ENCODE data around the gene GM2A.
"Not testable (repeated sequence)": the region's sequence is repeated elsewhere in the genome, so short reads cannot be mapped to it uniquely, and the experiment has no call there.

GM2A gene

GRCh38 chr5:151227918-151228447 is 25.0 kb upstream of the GM2A start:
- no peak for DNase-seq (ENCODE audit: low read depth in 2 of 2)

- DNase-seq (ENCODE audit: low read depth in 2 of 2): no peak
These were observed 24.0 kb upstream of the GM2A start for GRCh38 chr5:151228986-151229385.

GRCh38 chr5:151230048-151230680 is 22.8 kb upstream of the GM2A start:
- DNase-seq (ENCODE audit: low read depth in 2 of 2): no peak

- DNase-seq (ENCODE audit: low read depth in 2 of 2): no peak
These were observed 21.6 kb upstream of the GM2A start for GRCh38 chr5:151231359-151231758.

- DNase-seq (ENCODE audit: low read depth in 2 of 2): no peak
These were observed 19.3 kb upstream of the GM2A start for GRCh38 chr5:151233616-151234085.

GRCh38 chr5:151234476-151235238 is 18.3 kb upstream of the GM2A start:
- DNase-seq (ENCODE audit: low read depth in 2 of 2): no peak

DNA sequence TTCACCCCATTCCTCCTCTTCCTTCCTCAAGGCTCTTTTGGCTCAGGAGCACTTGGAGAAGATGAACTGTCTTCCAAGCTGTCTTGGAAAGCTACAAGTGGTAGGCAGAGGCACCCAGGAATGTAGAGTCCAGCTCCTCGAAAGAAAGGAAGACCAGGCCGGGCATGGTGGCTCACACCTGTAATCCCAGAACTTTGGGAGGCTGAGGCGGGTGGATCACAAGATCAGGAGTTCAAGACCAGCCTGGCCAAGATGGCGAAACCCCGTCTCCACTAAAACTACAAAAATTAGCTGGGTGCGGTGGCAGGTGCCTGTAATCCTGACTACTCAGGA is 17.8 kb upstream of the GM2A start:
- DNase-seq (ENCODE audit: low read depth in 2 of 2): not testable (repeated sequence)

DNA sequence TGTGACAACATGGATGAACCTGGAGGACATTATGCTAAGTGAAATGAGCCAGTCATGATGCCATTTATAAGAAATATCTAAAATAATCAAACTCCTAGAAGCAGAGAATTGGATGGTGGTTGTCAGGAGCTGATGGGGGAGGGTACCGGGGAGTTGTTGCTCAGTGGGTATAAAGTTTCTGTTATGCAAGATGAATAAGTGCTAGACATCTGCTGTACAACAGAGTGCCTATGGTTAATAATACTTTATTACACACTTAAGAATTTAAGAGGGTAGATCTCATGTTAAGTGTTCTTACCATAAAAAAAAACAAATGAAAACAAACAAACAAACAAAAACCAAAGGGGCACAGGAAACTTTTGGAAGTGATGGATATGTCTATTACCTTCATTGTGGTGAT is 16.1 kb upstream of the GM2A start:
- no peak for DNase-seq (ENCODE audit: low read depth in 2 of 2)

GRCh38 chr5:151237685-151238084 is 15.3 kb upstream of the GM2A start:
- DNase-seq (ENCODE audit: low read depth in 2 of 2): no peak

DNA sequence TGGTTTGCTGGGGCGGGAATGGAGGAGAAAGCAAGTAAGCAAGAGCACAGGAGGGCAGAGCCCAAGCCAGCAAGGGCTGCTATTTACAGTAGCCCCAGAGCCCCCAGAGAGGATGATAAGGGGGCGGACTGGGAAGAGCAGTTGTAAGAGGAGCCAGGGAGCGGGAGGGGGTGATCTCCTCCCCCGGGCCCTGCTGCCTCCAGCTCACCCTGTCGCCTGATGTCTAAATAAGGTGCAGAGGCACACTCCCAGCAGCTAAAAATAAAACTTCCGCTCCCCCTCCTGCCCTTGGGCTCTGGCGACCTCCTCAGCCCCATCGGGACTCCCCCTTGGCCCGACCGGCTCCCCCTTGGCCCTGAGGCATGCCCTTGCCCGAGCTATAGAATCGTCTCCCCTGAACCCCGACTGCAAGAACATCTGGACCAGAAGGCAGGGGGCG is 14.7 kb upstream of the GM2A start:
- no peak for DNase-seq (ENCODE audit: low read depth in 2 of 2)

GRCh38 chr5:151239237-151239861 is 13.6 kb upstream of the GM2A start:
- peak; percentile 49 to 60 for DNase-seq (ENCODE audit: low read depth in 2 of 2)

DNA sequence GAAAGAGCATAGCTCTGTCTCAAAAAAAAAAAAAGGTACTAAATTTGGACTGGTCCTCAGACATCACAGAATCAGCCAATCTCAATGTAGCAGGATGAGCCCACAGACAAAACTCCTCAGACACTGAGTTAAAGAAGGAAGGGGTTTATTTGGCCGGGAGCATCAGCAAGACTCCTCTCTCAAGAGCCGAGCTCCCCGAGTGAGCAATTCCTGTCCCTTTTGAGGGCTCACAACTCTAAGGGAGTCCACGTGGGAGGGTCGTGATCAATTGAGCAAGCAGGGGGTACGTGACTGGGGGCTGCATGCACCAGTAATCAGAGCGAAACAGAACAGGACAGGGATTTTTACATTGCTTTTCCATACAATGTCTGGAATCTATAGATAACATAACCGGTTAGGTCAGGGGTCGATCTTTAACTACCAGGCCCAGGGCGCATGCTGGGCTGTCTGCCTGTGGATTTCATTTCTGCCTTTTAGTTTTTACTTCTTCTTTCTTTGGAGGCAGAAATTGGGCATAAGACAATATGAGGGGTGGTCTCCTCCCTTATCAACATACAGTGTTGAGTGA is 12.6 kb upstream of the GM2A start:
- not testable (repeated sequence) for DNase-seq (ENCODE audit: low read depth in 2 of 2)

- DNase-seq (ENCODE audit: low read depth in 2 of 2): no peak
These were observed 11.9 kb upstream of the GM2A start for GRCh38 chr5:151240924-151241635.

GRCh38 chr5:151243127-151243526 is 9.9 kb upstream of the GM2A start:
- no peak for DNase-seq (ENCODE audit: low read depth in 2 of 2)

- DNase-seq (ENCODE audit: low read depth in 2 of 2): no peak
These were observed 9.4 kb upstream of the GM2A start for GRCh38 chr5:151243564-151243963.

DNA sequence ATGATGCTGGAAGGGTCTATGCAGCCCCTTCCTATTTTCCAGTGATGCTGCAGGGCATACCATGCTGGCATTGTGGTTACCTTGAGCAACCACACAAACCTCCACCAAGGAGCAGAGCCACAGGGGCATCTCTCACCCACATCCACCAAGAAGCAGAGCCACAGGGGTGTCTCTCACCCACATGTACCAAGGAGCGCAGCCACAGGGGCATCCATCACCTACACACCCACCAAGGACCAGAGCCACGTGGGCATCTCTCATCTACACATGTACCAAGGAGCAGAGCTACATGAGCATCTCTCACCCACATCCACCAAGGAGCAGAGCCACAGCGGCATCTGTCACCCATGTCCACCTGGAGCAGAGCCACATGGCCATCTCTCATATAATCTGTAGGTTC is 8.8 kb upstream of the GM2A start:
- DNase-seq (ENCODE audit: low read depth in 2 of 2): no peak

DNA sequence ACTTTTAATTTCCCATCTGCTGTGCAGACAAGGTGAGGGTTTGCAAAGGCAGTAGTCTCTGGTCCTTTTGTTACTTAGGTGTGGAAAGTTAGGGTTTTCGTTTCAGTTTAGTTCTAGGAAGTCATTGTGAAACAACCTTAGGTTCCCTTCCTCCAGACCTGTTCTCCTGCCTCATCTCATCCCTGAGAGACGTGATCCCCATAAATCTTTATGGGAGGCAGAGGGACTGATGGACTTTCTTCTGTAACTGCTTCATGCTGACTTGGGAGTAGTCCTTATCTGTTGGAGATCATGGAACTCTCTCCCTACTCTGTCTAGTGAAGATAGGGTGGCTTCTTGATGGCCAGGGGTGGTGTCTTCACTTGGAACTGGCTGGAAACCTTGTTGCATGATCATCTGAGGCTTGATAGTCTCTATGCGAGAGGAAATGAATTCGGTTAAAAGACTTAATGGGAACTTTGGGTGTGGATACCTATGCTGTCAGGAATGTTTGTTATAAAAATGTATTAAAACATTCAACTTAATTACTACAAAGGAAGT is 7.2 kb upstream of the GM2A start:
- DNase-seq (ENCODE audit: low read depth in 2 of 2): no peak

- no peak for DNase-seq (ENCODE audit: low read depth in 2 of 2)
These were observed 4.3 kb upstream of the GM2A start for GRCh38 chr5:151248651-151249050.

DNA sequence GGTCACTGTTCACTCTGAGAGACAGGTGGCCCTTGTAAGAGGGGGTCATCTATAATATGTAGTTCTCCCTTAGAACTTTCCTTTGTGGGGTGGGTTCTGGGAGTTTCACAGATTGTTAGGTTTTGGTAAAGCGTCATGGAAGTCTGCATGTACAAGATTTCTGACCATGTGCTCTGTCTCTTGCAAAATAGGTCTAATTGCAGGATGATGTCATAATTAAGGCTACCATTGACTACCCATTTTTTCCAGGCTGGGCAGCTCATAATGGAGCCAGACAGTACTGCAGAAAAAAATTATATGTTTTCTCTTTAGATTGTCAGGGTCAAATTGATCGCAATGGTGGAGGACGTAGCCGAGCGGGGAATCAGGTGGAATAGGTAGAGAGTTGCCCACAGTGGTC is 3.7 kb upstream of the GM2A start:
- no peak for DNase-seq (ENCODE audit: low read depth in 2 of 2)

DNA sequence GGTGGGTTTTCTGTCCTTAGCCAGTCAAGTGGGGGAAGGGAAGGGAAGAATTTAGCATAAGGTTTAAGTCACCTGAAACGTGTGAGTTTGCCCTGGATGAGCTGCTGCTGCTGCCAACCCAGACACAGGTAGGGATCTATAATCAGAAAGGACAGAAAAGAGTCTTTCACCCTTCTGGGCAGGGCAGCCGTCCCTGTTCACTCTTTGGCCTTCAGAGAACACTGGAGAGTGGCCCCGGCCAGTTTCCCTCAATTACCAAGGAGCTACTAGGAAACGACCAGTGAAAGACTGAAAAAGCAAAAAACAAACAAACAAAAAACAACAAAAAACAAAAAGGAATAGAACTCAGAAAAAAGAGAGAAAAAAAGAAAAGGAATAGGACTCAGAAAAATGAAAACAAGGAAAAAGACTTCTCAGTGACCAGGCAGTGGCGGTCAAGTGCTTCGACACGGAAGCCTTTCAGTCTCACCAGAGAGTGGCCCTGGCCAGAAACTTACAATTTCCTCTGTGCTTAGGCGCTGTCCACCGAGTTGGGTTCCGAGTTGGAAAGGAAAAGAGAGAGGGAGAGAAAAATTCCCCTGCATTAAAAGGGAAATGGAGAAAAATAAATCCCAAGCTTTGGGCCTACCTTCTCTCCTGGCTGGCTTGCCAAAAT is 2.5 kb upstream of the GM2A start:
- no peak for DNase-seq (ENCODE audit: low read depth in 2 of 2)

DNA sequence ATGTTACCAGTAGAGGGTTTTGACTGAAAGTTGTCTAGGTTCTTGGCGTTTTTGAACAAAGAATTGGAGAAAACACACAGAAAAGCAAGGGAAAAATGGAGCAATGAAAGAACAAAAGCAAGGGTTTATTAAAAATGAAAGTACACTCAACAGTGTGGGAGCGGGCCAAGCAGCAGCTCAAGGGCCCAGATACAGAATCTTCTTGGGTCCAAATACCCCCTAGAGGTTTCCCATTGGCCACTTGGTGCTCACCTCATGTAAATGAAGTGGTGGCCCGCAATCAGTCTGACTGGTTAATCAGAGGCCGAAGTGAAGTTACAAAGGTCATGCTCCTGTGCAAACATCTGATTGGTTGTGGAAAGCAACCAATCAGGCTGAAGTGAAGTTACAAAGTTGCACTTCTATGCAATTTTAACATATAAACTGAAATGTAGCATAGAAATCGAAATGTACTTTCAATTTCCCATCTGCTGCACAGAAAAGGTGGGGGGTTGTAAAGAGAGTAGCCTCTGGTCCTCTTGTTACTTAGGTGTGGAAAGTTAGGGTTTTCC is 1.9 kb upstream of the GM2A start:
- no peak for DNase-seq (ENCODE audit: low read depth in 2 of 2)

All from stimulated activated CD8-positive, alpha-beta memory T cell treated with anti-CD3 and anti-CD28 coated beads, Interleukin-2, amount 100 ng/mL, for 48 hours (primary cell).